GF-D8 (cell line): ENCODE results near the gene ZNF562.
A peak's percentile ranks its signal among the peaks of the same experiment; 100 is the strongest.

Experiments used
- DNase-seq: peaks from one replicate; lab custom pipeline; 2025; lab: John Stamatoyannopoulos, UW

ZNF562 gene

GRCh38 chr19:9644472-9644871 is 30.4 kb downstream of the ZNF562 start:
- no peak for DNase-seq

DNA sequence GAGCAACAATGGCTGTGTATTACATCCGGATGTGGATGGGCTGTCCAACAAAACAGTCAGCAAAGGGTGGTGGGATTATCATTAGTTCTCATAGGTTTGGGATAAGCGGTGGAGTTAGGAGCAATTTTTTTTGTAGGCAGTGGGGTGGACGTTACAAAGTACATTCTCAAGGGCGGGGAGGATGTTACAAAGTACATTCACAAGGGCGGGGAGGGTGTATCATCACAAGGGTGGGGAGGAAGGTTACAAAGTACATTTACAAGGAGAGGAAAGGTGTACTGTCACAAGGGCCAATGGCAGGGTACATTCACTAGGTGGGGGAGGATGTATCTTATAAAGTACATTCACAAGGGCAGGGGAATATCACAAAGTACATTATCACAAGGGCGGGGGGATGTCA is 33.1 kb downstream of the ZNF562 start:
- no peak for DNase-seq

GRCh38 chr19:9640956-9641355 is 33.9 kb downstream of the ZNF562 start:
- no peak for DNase-seq

GRCh38 chr19:9636018-9636417 is 38.9 kb downstream of the ZNF562 start:
- DNase-seq = no peak

DNA sequence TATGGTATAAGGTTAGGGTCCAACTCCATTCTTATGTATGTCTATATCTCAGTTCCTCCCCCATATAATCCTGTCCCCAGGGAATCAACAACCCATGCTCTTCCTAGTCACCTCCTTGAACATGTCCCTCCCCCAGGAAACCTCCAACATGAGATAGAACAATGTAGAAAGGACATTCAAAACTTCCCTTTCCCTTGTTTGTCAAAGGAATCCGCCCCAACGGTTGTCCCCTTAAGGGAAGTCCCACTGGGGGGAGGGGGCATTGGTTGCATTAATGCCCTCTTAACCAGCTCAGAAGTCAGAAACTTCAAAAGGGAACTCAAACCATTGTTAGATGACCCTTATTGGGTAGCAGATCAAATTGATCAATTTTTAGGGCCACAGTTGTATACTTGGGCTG is 47.0 kb downstream of the ZNF562 start:
- DNase-seq = no peak

DNA sequence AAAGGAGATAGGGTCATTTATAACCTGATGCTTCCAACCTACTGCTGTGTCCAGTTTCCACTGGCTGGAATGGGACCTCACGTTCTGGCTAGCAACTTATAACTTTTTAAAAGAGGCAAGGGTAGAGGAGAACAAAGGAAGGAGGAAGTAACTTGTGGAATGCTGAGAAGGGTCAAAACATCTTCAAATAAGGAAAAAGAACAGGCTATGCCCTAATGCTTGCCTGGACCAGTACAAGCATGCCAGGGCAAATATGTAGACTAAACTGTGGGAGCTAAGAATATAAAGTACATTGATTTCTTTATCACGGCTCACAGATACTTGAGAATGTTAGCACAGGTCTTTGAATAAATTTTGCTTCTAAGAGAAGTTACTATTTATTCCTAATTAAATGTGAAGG is 52.4 kb downstream of the ZNF562 start:
- DNase-seq = no peak

GRCh38 chr19:9621156-9622037 is 53.5 kb downstream of the ZNF562 start, which contains the start of gene ZNF561:
Gene ZNF561 (minus strand): TSS chr19:9621232. CDS start chr19:9619456, 1,776 bp downstream.
- DNase-seq = peak; percentile 67

GRCh38 chr19:9620842-9621155 is 54.1 kb downstream of the ZNF562 start:
- no peak for DNase-seq

DNA sequence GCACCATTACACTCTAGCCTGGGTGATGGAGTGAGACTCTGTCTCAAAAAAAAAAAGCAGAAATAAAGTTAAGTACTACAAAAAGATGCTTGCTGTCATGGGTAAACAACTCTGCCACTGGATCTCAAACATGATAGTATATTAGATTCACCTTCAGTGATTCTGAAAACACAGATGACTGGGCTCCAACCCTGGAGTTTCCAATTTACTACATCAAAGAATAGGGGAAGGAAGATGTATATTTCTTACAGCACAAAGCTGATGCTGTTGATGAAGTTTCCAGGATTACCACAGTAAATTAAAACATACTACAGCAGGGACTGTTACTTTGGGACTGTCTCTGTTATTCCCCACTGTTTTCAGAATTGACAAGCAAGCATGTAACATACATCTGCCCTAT is 59.1 kb downstream of the ZNF562 start:
- no peak for DNase-seq

GRCh38 chr19:9610484-9611113 is 64.3 kb downstream of the ZNF562 start:
- DNase-seq = no peak

GRCh38 chr19:9608912-9609311 is 66.0 kb downstream of the ZNF562 start:
- DNase-seq = no peak

DNA sequence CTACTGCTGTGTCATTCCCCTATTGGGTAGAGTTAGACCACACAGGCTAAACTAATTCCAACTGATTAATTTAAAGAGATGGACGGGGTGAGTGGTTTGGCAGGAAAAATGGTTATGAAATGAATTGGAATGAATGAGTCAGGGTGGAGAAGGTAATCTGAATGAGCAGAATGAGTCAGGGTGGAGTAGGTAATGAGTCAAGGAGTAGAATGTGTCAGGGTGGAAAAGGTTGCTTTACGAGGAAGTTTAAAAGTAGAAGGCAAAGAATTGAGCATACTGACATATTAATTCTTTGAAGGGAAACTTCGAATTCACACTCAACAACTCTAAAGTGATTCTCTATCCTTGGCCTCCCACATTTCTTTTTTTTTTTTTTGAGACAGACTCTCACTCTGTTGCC is 77.9 kb downstream of the ZNF562 start:
- DNase-seq = no peak
